HEK293 (cell line): Measurements from ENCODE around the gene EXOSC1.
A peak's percentile ranks its signal among the peaks of the same experiment; 100 is the strongest.

Source experiments
- CTCF ChIA-PET: fragments of 350-600 bp; formaldehyde crosslinking; extraction: SDS; loops from one replicate; lab custom pipeline; 2021; ENCODE audit warnings: antibody characterized with exemption; lab: Yijun Ruan, JAX
- POLR2A ChIA-PET: fragments of 300-600 bp; formaldehyde crosslinking; extraction: SDS; loops from one replicate; lab custom pipeline; 2020; ENCODE audit warnings: antibody characterized with exemption, inconsistent platforms; lab: Yijun Ruan, JAX
- H3K27ac ChIP-seq: fragments of 200-500 bp; sonication (Bioruptor generic); 2 replicates; pipeline ENCODE4 v1.5.1; 2014; ENCODE audit warnings: low read depth, low read length, control low read depth, inconsistent platforms; ENCODE audit errors: extremely low read depth
- H3K36me3 ChIP-seq, 2 experiments: fragments of 200-500 bp in 1 of 2; sonication (Bioruptor generic) in 1 of 2; 1 replicate in 1 of 2; 2 replicates in 1 of 2; pipeline ENCODE4 v1.5.1; 2014 to 2017; ENCODE audit warnings: inconsistent platforms in 2 of 2, low read length in 2 of 2; ENCODE audit not compliant: control insufficient read depth in 2 of 2, insufficient read depth in 1 of 2
- H3K4me1 ChIP-seq: fragments of 200-500 bp; sonication (Bioruptor generic); 2 replicates; pipeline ENCODE4 v1.5.1; 2014; ENCODE audit warnings: mild to moderate bottlenecking, low read length, inconsistent platforms; ENCODE audit not compliant: control insufficient read depth, insufficient read depth
- H3K4me3 ChIP-seq: 2 replicates; pipeline ENCODE4 v1.5.1; 2011; ENCODE audit warnings: low read depth, mild to moderate bottlenecking, control low read depth, low read length, moderate library complexity
- H3K9me3 ChIP-seq: fragments of 200-500 bp; sonication (Bioruptor generic); 2 replicates; pipeline ENCODE4 v1.5.1; 2014; ENCODE audit warnings: low read depth, low read length, inconsistent platforms; ENCODE audit not compliant: control insufficient read depth, insufficient read depth
- AEBP2 ChIP-seq: fragments of 450-650 bp; formaldehyde crosslinking; IDR thresholded peaks from 2 replicates; pipeline ENCODE4 v1.5.1; 2016; ENCODE audit warnings: missing biosample characterization, missing genetic modification characterization, borderline replicate concordance
- PATZ1 ChIP-seq: fragments of 450-650 bp; formaldehyde crosslinking; IDR thresholded peaks from 2 replicates; pipeline ENCODE4 v1.5.1; 2016; ENCODE audit warnings: missing biosample characterization, missing genetic modification characterization
- SCRT1 ChIP-seq: fragments of 450-650 bp; formaldehyde crosslinking; IDR thresholded peaks from 2 replicates; pipeline ENCODE4 v1.5.1; 2016; ENCODE audit warnings: missing biosample characterization, missing genetic modification characterization, borderline replicate concordance
- SCRT2 ChIP-seq: fragments of 450-650 bp; formaldehyde crosslinking; IDR thresholded peaks from 2 replicates; pipeline ENCODE4 v1.5.1; 2016; ENCODE audit warnings: missing biosample characterization, missing genetic modification characterization
- ZBTB11 ChIP-seq: fragments of 450-650 bp; formaldehyde crosslinking; conservative IDR thresholded peaks from 2 replicates; pipeline ENCODE4 v1.5.1; 2016; ENCODE audit warnings: low read depth, missing biosample characterization, missing genetic modification characterization
- ZNF221 ChIP-seq: fragments of 450-650 bp; formaldehyde crosslinking; IDR thresholded peaks from 2 replicates; pipeline ENCODE4 v1.5.1; 2017; ENCODE audit warnings: missing biosample characterization, missing genetic modification characterization, borderline replicate concordance
- ZNF280D ChIP-seq: fragments of 450-650 bp; formaldehyde crosslinking; IDR thresholded peaks from 2 replicates; pipeline ENCODE4 v1.5.1; 2016; ENCODE audit warnings: missing biosample characterization, missing genetic modification characterization
- ZNF398 ChIP-seq: fragments of 450-650 bp; formaldehyde crosslinking; IDR thresholded peaks from 2 replicates; pipeline ENCODE4 v1.5.1; 2017; ENCODE audit warnings: missing biosample characterization, missing genetic modification characterization
- ZNF518A ChIP-seq: fragments of 450-650 bp; formaldehyde crosslinking; conservative IDR thresholded peaks from 2 replicates; pipeline ENCODE4 v1.5.1; 2016; ENCODE audit warnings: low read depth, missing biosample characterization, missing genetic modification characterization
- ZNF521 ChIP-seq: fragments of 450-650 bp; formaldehyde crosslinking; IDR thresholded peaks from 2 replicates; pipeline ENCODE4 v1.5.1; 2017; ENCODE audit warnings: missing biosample characterization, mild to moderate bottlenecking, missing genetic modification characterization
- ZNF571 ChIP-seq: fragments of 450-650 bp; formaldehyde crosslinking; IDR thresholded peaks from 2 replicates; pipeline ENCODE4 v1.5.0; 2017; ENCODE audit warnings: missing biosample characterization, missing genetic modification characterization
- ZNF777 ChIP-seq: fragments of 450-650 bp; formaldehyde crosslinking; IDR thresholded peaks from 2 replicates; pipeline ENCODE4 v1.5.1; 2017; ENCODE audit warnings: missing biosample characterization, missing genetic modification characterization, borderline replicate concordance

The EXOSC1 gene

GRCh38 chr10:97462309-97462708, 16.5 kb upstream of the EXOSC1 start:
- Histone ChIP-seq H3K4me1 (no peaks in the 10 kb centered on the region), H3K36me3 (peaks cover 62 to 99% of the 10 kb centered on the region in 2 experiments), H3K4me3 (no peak overlapping the region), H3K9me3 (no peaks in the 10 kb centered on the region), H3K27ac (no peak overlapping the region)
- POLR2A ChIA-PET: no interaction called here
- CTCF ChIA-PET: interaction anchor here (0.6 to 8.2 kb wide), 8 partner anchors 14 to 155 kb away, joined by 3 to 81 read pairs (median 4); no protein-coding TSS in a partner anchor
- no peak for TF ChIP-seq ZNF398
- no peak for TF ChIP-seq AEBP2 (tag by site-specific recombination)
- no peak for TF ChIP-seq ZNF221 (tag by site-specific recombination)
- peak; percentile 86 for TF ChIP-seq SCRT1 (tag by site-specific recombination)
- peak; percentile 94 for TF ChIP-seq SCRT2 (tag by site-specific recombination)
- TF ChIP-seq ZNF518A: no peak
- no peak for TF ChIP-seq ZBTB11 (tag by site-specific recombination)
- TF ChIP-seq ZNF521 (tag by site-specific recombination): no peak
- no peak for TF ChIP-seq ZNF777 (tag by site-specific recombination)
- TF ChIP-seq ZNF280D (tag by site-specific recombination): no peak
- no peak for TF ChIP-seq PATZ1 (tag by site-specific recombination)
- TF ChIP-seq ZNF571 (tag by site-specific recombination): no peak
